Stimulated activated CD4-positive, alpha-beta T cell treated with anti-CD3 and anti-CD28 coated beads, Interleukin-2, amount 100 ng/mL, for 4 hours (primary cell): Measurements from ENCODE around the gene RAPGEF1.
A peak's percentile ranks its signal among the peaks of the same experiment; 100 is the strongest.

Source experiments
- DNase-seq: peaks from one replicate; pipeline ENCODE4 v3.0.0-alpha.2; 2020; ENCODE audit warnings: low read depth

Gene RAPGEF1

GRCh38 chr9:131642496-131643083 lies 97.3 kb downstream of the RAPGEF1 start:
- DNase-seq: no peak

DNA sequence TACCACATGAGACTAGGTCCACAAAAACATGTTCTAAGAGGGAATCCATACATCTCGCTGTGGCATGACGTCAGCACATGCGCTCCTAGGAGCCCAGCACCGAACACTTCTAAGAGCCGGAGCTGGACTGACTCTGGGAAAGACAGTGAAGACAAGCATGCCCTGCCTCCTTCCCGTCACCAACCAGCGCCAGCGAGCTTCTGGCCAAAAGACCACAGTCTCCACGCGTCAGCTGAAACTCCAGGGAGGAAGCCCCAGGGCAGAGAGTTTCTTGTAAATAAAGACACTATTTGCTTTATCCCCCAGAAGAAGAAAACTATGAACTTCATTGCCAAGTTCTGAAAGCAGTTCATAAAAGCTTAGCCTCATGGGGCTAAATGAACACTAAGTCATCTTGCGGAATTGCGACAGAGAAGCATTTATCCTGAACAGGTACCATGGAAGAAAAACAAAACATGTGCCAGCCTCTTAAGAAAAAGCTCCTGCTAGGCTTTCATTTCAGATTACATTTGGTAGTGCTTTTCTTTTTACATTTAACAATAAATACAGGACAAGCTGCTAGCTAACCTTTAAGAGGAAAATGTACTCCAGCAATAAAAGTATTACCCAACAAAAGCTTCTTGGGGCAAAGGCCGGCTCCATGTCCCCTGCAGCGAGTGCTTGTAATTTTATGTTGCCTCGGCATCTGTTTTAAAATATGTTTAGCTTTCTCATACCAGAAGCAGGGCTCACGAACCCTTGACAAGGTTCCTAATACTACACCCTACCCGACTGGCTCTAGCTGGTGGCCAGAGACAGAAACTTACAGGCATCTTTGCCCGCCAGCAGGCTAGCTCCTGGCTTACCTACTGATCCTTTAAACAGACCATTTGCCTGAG lies 98.0 kb downstream of the RAPGEF1 start:
- no peak for DNase-seq

DNA sequence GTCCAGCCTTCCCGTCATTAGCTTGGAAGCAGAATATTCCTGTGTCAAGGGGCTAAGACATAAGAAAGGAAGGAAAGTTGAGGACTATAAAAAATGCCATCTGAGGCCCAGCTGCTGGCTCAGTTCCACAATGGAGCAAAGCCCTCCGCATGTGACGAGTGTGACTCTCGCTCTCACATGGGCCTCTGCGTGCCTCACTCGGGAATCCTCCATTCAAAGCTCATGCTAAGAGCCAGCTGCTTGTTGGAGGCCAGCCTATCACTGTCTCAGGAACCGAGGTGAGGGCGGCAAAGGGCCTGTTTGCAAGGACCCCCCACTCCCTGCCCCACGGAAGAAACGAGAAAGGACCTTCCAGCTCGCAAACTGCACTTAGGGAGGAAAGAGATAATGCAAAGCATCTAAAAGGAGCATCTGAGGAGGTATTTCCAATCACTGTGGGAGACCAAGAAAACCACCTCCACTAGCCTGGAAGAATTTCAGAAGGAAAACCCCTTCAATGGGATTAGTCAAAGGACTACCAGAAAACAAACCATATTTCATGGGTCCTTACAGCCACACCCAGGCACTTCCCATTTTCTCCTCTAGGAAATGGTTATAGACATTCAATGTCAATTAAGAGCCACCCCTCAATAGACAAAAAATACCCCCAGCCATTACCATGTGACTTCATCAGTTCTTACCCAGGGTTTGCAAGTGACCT lies 99.3 kb downstream of the RAPGEF1 start:
- no peak for DNase-seq

- DNase-seq: no peak
These were observed 100.0 kb downstream of the RAPGEF1 start for GRCh38 chr9:131639769-131640437.

- no peak for DNase-seq
These were observed 103.3 kb downstream of the RAPGEF1 start for GRCh38 chr9:131636593-131636992.

GRCh38 chr9:131635892-131636291 lies 104.0 kb downstream of the RAPGEF1 start:
- DNase-seq: no peak

DNA sequence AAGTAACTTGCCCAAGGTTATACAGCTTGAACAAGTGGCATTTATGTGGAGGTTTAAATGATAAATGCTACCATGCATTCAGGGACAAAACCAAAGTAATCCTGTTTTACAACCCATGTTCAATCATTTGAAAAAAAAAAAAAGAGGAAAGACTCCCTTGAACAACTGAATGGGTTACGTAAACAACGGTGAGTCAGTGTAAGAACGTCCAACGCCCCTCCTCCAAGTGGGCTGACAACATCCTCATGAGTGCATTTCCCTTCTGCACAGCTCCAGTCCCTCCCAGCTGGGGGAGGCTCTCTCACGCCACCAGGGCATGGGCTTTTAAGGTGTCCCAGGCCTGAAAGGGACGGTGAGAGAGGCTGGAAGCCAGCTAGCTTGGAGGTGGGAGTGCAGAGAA lies 104.6 kb downstream of the RAPGEF1 start:
- DNase-seq: peak; percentile 78

DNA sequence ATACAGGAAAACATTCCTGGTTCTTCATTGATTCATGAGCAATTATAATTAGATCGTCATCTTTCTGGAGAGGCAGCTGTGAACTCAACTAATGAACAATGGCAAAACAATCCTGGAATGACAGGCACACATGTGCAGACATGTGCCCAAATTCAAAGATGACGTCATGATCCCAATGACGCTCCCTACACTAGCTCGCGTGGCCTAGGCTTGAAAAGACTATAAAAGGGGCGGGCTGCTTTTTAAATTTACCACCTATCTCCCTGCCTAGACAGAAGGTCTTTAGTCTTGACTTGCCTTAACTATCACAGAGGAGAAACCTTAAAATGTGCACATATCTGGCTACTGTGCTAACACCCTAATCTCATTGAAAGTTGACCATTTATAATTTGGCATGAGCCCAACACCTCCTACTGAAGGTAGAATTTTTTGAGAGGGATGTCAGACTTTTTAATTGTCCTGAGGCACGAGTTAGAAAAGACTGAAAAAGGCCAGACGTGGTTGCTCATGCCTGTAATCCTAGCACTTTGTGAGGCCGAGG lies 106.3 kb downstream of the RAPGEF1 start:
- DNase-seq: no peak

DNA sequence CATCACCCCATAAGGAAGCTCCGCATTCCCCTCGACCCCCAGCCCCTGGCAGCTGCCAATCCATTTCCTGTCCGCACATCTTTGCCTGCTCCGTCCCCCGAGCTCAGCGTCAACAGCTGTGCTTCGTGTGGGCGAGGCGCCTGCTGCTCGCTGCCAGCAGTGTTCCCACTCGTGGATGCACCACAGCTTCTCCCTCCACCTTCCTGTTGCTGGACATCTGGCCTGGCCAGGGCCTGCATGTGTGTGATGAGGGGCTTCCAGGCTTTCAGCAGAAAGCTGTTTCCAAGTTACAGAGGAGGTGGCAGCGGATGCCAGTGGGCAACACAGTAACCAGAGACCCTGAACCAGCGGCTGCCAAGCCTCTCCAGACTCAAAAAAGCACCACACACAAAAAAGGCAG lies 108.6 kb downstream of the RAPGEF1 start:
- no peak for DNase-seq

- DNase-seq: no peak
These were observed 109.6 kb downstream of the RAPGEF1 start for GRCh38 chr9:131630205-131630831.

DNA sequence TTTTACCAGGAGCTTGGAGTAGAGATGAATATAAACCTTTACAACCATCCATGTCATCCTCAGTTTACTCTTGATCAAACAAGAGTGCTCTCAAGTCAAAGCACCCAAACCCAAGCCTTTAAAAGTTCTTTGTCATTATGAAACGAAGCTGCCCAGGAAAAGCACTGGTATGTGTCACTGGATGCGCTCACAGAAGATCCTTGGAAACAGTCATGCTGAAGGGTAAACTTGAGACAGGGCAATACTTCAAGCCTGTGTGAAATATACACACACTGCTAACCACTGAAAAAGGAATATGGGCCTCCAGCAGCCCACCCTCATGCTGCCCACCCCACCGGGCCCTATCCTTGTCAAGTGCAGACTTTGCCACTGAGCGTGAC lies 110.1 kb downstream of the RAPGEF1 start:
- no peak for DNase-seq

- DNase-seq: no peak
These were observed 110.7 kb downstream of the RAPGEF1 start for GRCh38 chr9:131629226-131629500.

DNA sequence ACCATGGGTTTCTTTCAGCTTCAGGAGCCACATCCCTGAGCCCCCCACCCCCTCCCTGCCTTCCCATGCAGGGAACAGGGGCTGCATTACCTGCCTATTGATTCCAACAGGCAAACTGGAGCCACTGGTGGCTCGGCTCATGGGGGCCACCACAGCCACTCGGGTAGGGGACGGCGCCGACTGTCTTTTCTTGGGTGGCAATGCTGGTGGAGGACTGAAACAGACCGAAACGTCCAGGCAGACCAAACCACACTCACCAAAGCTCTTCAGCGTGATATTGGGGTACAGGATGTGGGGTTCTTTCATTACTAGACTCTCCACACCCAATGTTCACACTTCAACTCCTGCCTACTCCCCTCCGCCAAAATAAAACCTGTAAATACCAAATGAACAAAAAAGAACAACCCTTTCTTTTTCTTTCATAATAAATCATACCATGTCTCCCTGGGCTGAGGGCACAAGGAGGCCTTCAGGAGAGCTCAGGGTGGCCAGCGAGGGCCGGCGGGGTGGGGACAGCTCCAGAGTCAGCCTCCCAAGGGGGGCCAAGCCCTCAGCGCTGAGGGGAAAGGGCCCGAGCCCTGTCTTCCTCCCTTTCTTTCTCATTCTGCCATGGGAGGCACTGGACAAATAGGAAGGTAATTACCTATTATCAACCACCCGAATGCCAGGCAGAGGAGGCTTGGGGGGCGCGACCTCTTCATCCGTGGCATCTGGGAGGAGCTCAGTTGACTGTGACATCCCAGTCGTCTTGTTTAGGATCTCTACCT lies 111.2 kb downstream of the RAPGEF1 start:
- no peak for DNase-seq

GRCh38 chr9:131627648-131628458 lies 112.0 kb downstream of the RAPGEF1 start:
- peak; percentile 31 for DNase-seq

DNA sequence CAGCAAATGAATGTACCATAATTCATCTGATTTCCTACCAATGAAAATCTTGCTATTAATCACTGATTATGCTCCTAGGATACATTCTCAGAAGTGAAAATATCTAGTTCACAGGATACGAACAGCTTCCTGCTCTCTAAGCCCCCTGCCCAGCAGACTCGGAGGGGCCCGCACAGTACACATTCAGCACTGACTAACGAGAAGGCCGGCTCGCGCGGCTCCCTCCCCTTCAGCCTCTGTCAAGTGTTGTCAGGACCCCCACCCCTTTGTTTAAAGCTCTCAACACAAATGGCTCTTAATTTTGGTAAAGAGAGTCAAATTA lies 112.6 kb downstream of the RAPGEF1 start:
- no peak for DNase-seq

- no peak for DNase-seq
These were observed 113.8 kb downstream of the RAPGEF1 start for GRCh38 chr9:131625790-131626670.

GRCh38 chr9:131625508-131625787 lies 114.4 kb downstream of the RAPGEF1 start:
- no peak for DNase-seq

DNA sequence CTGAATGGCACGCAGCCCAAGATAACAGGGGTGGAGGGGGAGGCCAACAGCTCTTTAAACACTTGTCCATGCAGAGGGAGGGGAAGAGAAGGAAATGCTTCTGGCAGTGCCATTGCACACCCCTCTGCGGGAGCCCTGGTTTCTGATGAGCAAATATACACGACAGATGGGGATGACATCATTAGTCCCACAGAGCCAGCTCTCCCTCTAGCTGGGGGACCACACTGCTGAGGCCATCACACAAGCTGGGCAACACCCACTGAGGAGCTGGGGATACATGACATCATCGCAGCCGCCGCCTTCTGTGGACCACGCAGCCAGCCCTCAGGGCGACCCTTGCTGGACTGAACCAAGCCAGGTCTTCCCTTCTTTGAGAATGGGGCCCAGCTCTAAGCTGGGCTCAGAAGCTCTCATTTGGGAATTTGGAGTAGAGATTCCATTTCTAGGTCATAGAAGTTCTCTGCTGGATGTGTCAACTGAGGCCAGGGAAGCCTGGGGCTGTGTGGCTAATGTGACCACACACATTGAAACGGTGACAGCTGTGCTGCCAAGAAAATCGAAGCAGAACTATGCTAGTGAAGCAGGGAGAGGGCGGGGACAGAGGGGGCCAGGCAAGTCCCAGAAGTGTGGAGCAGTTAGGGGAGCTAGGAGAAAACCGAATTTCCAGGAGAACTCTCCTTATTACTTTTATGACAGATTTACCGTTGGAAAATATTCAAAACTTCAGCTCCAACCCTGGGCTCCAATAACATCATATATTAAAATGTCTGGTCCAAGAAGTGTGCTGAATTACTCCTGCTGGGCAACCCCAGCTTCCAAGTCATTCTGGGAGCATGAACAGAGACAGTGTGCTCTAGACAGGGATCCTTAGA lies 115.0 kb downstream of the RAPGEF1 start:
- no peak for DNase-seq
